IPS DF 4.7 (cell line): ENCODE data around the gene ZNF408.

Experiments
- DNase-seq: peaks from one replicate; pipeline ENCODE4 v3.0.0-alpha.2; 2013; ENCODE audit warnings: low spot score; ENCODE audit errors: extremely low read depth

Gene ZNF408

GRCh38 chr11:46675949-46676348 lies 24.9 kb upstream of the ZNF408 start:
- DNase-seq, result no peak

GRCh38 chr11:46676436-46677158 lies 24.2 kb upstream of the ZNF408 start:
- DNase-seq, result no peak

- DNase-seq, result no peak
These were observed 23.7 kb upstream of the ZNF408 start for GRCh38 chr11:46677169-46677568.

- no peak for DNase-seq
These were observed 22.7 kb upstream of the ZNF408 start for GRCh38 chr11:46677991-46678740.

- no peak for DNase-seq
These were observed 22.1 kb upstream of the ZNF408 start for GRCh38 chr11:46678741-46679130.

- no peak for DNase-seq
These were observed 21.3 kb upstream of the ZNF408 start for GRCh38 chr11:46679241-46680163.

GRCh38 chr11:46680164-46680760 lies 20.6 kb upstream of the ZNF408 start:
- no peak for DNase-seq

- DNase-seq, result no peak
These were observed 20.0 kb upstream of the ZNF408 start for GRCh38 chr11:46680815-46681214.

GRCh38 chr11:46681814-46682213 lies 19.0 kb upstream of the ZNF408 start:
- no peak for DNase-seq

- no peak for DNase-seq
These were observed 17.8 kb upstream of the ZNF408 start for GRCh38 chr11:46682773-46683752.

GRCh38 chr11:46684367-46684766 lies 16.5 kb upstream of the ZNF408 start:
- no peak for DNase-seq

- DNase-seq, result no peak
These were observed 13.7 kb upstream of the ZNF408 start for GRCh38 chr11:46686886-46687795.

- DNase-seq, result no peak
These were observed 10.1 kb upstream of the ZNF408 start for GRCh38 chr11:46690702-46691101.

GRCh38 chr11:46692450-46692849 lies 8.4 kb upstream of the ZNF408 start:
- DNase-seq, result no peak

GRCh38 chr11:46693597-46694012 lies 7.2 kb upstream of the ZNF408 start:
- DNase-seq, result no peak

- no peak for DNase-seq
These were observed 6.8 kb upstream of the ZNF408 start for GRCh38 chr11:46694072-46694471.

- DNase-seq, result no peak
These were observed 6.2 kb upstream of the ZNF408 start for GRCh38 chr11:46694607-46695006.

- DNase-seq, result no peak
These were observed 5.3 kb upstream of the ZNF408 start for GRCh38 chr11:46695345-46696211.
